Measurements from ENCODE around the gene EXD3. TPM values are rescaled to one million over a fixed set of nuclear protein-coding genes. Genes with fewer than 3 reads are reported as not detected.

Gene EXD3
- total RNA-seq, 1 experiment from 2014 or later, result 15.3 TPM

DNA sequence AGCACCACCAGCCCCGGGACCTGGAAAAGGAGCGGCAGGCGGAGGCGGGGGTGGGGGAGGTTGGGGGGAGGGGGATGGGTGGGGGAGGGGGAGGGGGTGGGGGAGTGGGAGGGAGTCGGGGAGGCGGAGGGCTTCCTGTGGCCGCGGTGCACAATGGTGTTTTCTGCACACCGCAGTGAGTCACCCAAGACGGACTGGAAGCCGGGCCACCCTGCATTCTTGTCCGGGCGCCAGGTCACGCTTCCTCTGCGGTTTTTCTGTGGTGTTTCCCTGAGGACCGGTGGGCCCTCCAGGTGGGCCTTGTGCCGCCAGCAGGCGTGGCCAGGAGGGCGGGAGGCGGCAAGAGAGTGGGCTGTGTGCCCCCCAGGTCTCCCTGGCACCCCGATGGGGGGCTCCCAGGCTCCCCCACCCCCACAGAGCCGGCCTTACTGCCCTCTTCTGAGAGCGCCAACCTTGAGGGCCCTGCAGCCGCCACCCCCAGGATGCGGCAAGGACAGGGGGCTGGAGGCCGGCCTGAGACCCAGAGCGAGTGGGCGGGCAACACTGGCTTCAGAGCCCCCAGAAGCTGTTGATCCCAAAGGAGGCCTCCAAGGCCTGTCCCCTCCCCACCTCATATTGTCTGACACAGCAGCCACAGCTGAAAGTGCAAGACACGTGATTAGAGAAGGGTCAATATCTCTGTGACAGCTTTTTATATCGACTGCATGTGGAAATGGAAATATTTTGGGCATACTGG is 11.1 kb downstream of the EXD3 start:
- Histone ChIP-seq H2BK120ac (ENCODE audit: low read depth, low read length, poor library complexity, severe bottlenecking) (no peak overlapping the region), H2AFZ (ENCODE audit: low read length) (no peak overlapping the region), H3K14ac (ENCODE audit: insufficient read depth, low read length) (0 out of 2 replicates have a peak overlapping the region, but pooled peaks have one; percentile 22), H2BK20ac (ENCODE audit: low read depth, low read length, poor library complexity, severe bottlenecking) (no peak overlapping the region), H2BK12ac (ENCODE audit: insufficient read length, low read depth, low read length) (no peak overlapping the region), H3K27ac (ENCODE audit: insufficient read length, low read depth, low read length) (no peak overlapping the region), H4K20me1 (ENCODE audit: control insufficient read depth, insufficient read depth, insufficient read length) (no peaks in the 10 kb centered on the region), H2AK5ac (ENCODE audit: insufficient read length, low read length) (no peak overlapping the region), H3K27me3 (ENCODE audit: insufficient read depth, low read length) (no peaks in the 10 kb centered on the region), H2BK15ac (ENCODE audit: low read depth, low read length) (no peak overlapping the region), H3K4ac (ENCODE audit: low read depth, low read length) (no peak overlapping the region), H3K18ac (ENCODE audit: insufficient read length, low read depth, low read length) (no peak overlapping the region), H3K56ac (ENCODE audit: insufficient read length, low read depth, low read length) (no peak overlapping the region), H3K9me3 (ENCODE audit: control insufficient read depth, low read depth, low read length) (no peaks in the 10 kb centered on the region), H3K9ac (ENCODE audit: extremely low read depth, insufficient read length, low read length) (no peak overlapping the region), H3K23me2 (ENCODE audit: insufficient read length, low read depth, low read length, poor library complexity, severe bottlenecking) (peaks cover 1% of the 10 kb centered on the region), H3K4me1 (ENCODE audit: insufficient read depth, low read length) (no peaks in the 10 kb centered on the region), H3K79me2 (ENCODE audit: insufficient read depth, low read length) (no peaks in the 10 kb centered on the region), H3K79me1 (ENCODE audit: insufficient read depth, low read depth, low read length, poor library complexity, severe bottlenecking) (no peaks in the 10 kb centered on the region), H3K4me2 (ENCODE audit: insufficient read depth, insufficient read length, low read length) (no peak overlapping the region), H4K8ac (replicated peaks; ENCODE audit: insufficient read length, low read depth, low read length) (no peak overlapping the region), H3K23ac (ENCODE audit: insufficient read length, low read depth, low read length) (no peak overlapping the region), H2BK5ac (ENCODE audit: insufficient read length, low read length) (no peak overlapping the region), H4K5ac (ENCODE audit: insufficient read length, low read depth, low read length) (no peak overlapping the region), H3T11ph (ENCODE audit: low read length) (no peak overlapping the region), H4K91ac (ENCODE audit: insufficient read length, low read depth, low read length) (no peak overlapping the region)
- H3K36me3 Mint-ChIP-seq (ENCODE audit: insufficient read depth in 1 of 3, low read depth in 3 of 3), result no peaks in the 10 kb centered on the region
- no peaks in the 10 kb centered on the region for H3K9me3 Mint-ChIP-seq
- H3K27ac Mint-ChIP-seq, result no peak overlapping the region
- H3K4me3 Mint-ChIP-seq, result no peak overlapping the region
- H3K27me3 Mint-ChIP-seq (ENCODE audit: low read depth), result peaks cover 2% of the 10 kb centered on the region; the same call in 1 of the 2 replicates
- DNase-seq, result peak; percentile 18
- WGBS (ENCODE audit: extremely low coverage, insufficient read length, low lambda C conversion rate), result no CpG with 5 or more reads among the region's 30 CpGs
- TF ChIP-seq, protein P1, sequence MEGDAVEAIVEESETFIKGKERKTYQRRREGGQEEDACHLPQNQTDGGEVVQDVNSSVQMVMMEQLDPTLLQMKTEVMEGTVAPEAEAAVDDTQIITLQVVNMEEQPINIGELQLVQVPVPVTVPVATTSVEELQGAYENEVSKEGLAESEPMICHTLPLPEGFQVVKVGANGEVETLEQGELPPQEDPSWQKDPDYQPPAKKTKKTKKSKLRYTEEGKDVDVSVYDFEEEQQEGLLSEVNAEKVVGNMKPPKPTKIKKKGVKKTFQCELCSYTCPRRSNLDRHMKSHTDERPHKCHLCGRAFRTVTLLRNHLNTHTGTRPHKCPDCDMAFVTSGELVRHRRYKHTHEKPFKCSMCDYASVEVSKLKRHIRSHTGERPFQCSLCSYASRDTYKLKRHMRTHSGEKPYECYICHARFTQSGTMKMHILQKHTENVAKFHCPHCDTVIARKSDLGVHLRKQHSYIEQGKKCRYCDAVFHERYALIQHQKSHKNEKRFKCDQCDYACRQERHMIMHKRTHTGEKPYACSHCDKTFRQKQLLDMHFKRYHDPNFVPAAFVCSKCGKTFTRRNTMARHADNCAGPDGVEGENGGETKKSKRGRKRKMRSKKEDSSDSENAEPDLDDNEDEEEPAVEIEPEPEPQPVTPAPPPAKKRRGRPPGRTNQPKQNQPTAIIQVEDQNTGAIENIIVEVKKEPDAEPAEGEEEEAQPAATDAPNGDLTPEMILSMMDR (conservative IDR thresholded peaks at IDR 0.05), result no peak
- peaks cover 0 to 3% of the 10 kb centered on the region in 2 experiments; a peak in 1 of 4 replicates for H3K4me1 Mint-ChIP-seq
